Fibroblast of skin of back (primary cell): ENCODE results near the gene HTR2B.
"Not testable (repeated sequence)": the region's sequence is repeated elsewhere in the genome, so short reads cannot be mapped to it uniquely, and the experiment has no call there.

Experiments used
- DNase-seq: peaks from one replicate; pipeline ENCODE4 v3.0.0-alpha.2; 2013

The HTR2B gene

DNA sequence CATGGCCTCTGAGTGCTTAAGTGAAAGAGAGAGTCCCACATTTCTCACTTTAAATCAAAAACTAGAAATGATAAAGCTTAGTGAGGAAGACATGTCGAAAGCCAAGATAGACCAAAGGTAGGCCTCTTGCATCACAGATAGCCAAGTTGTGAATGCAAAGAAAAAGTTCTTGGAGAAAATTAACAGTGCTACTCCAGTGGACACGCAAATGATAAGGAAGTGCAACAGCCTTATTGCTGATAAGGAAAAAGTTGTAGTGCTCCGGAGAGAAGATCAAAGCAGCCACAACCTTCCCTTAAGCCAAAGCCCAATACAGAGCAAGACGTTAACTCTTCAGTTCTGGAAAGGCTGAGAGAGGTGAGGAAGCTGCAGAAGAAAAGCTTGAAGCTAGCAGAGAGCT, 36.1 kb downstream of the HTR2B start:
- no peak for DNase-seq

GRCh38 chr2:231084565-231084964, 40.3 kb downstream of the HTR2B start:
- no peak for DNase-seq

GRCh38 chr2:231069379-231070054, 55.3 kb downstream of the HTR2B start:
- DNase-seq, result no peak

DNA sequence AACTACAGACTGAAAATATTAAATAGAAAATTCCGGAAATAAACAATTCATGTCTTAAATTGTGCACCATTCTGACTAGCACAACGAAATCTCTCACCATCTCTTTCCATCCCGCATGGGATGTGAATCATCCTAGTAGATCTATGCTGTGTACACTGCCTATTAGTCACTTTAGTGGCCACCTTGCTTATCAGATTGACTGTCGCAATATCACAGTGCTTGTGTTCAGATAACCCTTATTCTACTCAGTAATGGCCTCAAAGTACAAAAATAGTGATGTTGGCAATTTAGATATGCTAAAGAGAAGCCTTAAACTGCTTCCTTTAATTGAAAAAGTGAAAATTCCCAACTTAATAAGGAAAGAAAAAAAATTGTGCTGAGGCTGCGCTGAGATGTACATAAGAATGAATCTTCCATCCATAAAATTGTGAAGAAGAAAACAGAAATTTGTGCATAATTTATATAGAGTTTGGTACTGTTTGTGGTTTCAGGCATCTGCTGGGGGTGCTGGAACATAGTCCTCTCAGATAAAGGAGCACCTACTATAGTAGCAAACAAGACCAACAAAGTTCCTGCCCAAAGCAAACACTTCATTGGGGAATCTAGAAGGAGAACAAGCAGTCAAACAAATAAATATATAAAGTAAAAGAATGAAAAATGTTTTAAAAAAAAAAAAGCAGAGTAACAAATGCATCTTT, 56.2 kb downstream of the HTR2B start:
- no peak for DNase-seq

GRCh38 chr2:231067531-231067930, 57.3 kb downstream of the HTR2B start:
- DNase-seq, result not testable (repeated sequence)

- no peak for DNase-seq
Measured at GRCh38 chr2:231065966-231066365, 58.9 kb downstream of the HTR2B start.

- DNase-seq, result no peak
Measured at GRCh38 chr2:231063347-231063746, 61.5 kb downstream of the HTR2B start.

- no peak for DNase-seq
Measured at GRCh38 chr2:231062776-231063175, 62.1 kb downstream of the HTR2B start.

- DNase-seq, result no peak
Measured at GRCh38 chr2:231059756-231060155, 65.1 kb downstream of the HTR2B start.

DNA sequence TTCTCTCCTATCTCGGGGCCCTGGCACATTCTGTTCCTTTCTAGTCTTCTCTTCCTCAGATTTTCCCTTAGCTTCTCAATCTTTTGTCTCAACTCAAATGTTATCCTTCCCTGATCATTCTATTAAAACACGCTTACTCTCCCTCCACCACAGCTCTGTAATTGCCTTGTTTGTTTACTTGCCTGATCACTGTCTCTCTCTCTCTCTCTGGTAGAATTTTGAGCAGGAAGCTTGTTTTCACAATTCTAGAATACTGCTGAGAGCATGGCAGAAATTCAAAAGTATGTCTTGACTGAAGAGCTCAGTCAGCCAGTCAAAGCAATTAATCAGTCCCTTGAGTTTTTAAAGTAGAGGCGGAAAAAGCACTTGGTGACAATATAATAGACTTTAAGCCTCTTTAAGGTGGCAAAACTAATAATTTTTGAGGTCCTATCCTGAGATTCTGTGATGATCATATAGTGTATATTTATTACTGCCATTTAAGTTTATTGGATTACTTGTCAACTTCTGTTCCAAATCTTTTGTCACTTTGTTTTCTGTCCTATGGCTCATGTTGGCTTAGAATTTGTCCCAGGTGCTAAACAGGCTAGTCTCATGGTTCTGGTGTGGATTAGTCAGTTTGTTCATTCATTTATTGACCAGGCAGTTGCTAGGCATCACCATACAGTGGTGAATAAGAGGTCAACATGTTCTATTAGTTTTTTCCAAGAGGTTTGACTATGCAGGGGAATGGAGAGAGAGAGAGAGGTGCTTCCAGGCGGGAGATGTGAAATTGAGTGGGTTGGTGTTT, 65.9 kb downstream of the HTR2B start:
- DNase-seq, result no peak
